KMS-11 (cell line): ENCODE results near the gene SLC15A3.

Experiments used
- H2AFZ ChIP-seq: fragments of 200-600 bp; sonication (generic); 2 replicates; pipeline ENCODE4 v1.6.1; 2016; ENCODE audit warnings: antibody characterized with exemption, mixed run types, low read depth
- H3K27ac ChIP-seq: fragments of 200-600 bp; sonication (generic); 2 replicates; pipeline ENCODE4 v1.6.1; 2016; ENCODE audit warnings: mild to moderate bottlenecking, mixed run types
- H3K27me3 ChIP-seq: fragments of 200-600 bp; sonication (generic); 2 replicates; pipeline ENCODE4 v1.6.1; 2017; ENCODE audit warnings: mild to moderate bottlenecking, low read depth, mixed run types, moderate library complexity; ENCODE audit not compliant: insufficient read depth
- H3K36me3 ChIP-seq: fragments of 200-600 bp; sonication (generic); 2 replicates; pipeline ENCODE4 v1.6.1; 2017; ENCODE audit warnings: mild to moderate bottlenecking, mixed run types; ENCODE audit not compliant: insufficient read depth
- H3K4me1 ChIP-seq: fragments of 200-600 bp; sonication (generic); 2 replicates; pipeline ENCODE4 v1.6.1; 2016; ENCODE audit warnings: mild to moderate bottlenecking, low read depth, mixed run types; ENCODE audit not compliant: poor library complexity, severe bottlenecking
- H3K4me2 ChIP-seq: fragments of 200-600 bp; sonication (generic); 2 replicates; pipeline ENCODE4 v1.7.0; 2016; ENCODE audit warnings: mild to moderate bottlenecking, mixed run types
- H3K4me3 ChIP-seq: fragments of 200-600 bp; sonication (generic); IDR thresholded peaks from 2 replicates; pipeline ENCODE4 v1.6.1; 2017; ENCODE audit warnings: low read depth, low read length, mixed read lengths; ENCODE audit not compliant: insufficient read depth
- H3K79me2 ChIP-seq: fragments of 200-600 bp; sonication (generic); 2 replicates; pipeline ENCODE4 v1.6.1; 2016; ENCODE audit warnings: low read depth, mixed run types; ENCODE audit not compliant: insufficient read depth
- H3K9ac ChIP-seq: fragments of 200-600 bp; sonication (generic); 2 replicates; pipeline ENCODE4 v1.6.1; 2016; ENCODE audit warnings: mild to moderate bottlenecking, mixed run types
- H4K20me1 ChIP-seq: fragments of 200-600 bp; sonication (generic); 2 replicates; pipeline ENCODE4 v1.6.1; 2016; ENCODE audit warnings: mild to moderate bottlenecking, mixed run types; ENCODE audit not compliant: insufficient read depth
- TF ChIP-seq, protein P1 (sequence below): fragments of 200-600 bp; sonication (generic); conservative IDR thresholded peaks from 2 replicates; pipeline ENCODE4 v1.6.1; 2017; ENCODE audit warnings: low read depth, mild to moderate bottlenecking, antibody characterized with exemption, low read length, moderate library complexity, mixed read lengths

SLC15A3 gene

GRCh38 chr11:60994541-60995080 lies 42.6 kb upstream of the SLC15A3 start:
- Histone ChIP-seq H3K27ac (no peak overlapping the region), H4K20me1 (no peaks in the 10 kb centered on the region), H3K27me3 (no peaks in the 10 kb centered on the region), H3K9ac (no peak overlapping the region), H3K4me1 (no peaks in the 10 kb centered on the region), H2AFZ (no peak overlapping the region), H3K4me3 (no peak overlapping the region), H3K4me2 (no peak overlapping the region), H3K79me2 (no peaks in the 10 kb centered on the region), H3K36me3 (no peaks in the 10 kb centered on the region)
- TF ChIP-seq, protein P1, sequence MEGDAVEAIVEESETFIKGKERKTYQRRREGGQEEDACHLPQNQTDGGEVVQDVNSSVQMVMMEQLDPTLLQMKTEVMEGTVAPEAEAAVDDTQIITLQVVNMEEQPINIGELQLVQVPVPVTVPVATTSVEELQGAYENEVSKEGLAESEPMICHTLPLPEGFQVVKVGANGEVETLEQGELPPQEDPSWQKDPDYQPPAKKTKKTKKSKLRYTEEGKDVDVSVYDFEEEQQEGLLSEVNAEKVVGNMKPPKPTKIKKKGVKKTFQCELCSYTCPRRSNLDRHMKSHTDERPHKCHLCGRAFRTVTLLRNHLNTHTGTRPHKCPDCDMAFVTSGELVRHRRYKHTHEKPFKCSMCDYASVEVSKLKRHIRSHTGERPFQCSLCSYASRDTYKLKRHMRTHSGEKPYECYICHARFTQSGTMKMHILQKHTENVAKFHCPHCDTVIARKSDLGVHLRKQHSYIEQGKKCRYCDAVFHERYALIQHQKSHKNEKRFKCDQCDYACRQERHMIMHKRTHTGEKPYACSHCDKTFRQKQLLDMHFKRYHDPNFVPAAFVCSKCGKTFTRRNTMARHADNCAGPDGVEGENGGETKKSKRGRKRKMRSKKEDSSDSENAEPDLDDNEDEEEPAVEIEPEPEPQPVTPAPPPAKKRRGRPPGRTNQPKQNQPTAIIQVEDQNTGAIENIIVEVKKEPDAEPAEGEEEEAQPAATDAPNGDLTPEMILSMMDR, result no peak

DNA sequence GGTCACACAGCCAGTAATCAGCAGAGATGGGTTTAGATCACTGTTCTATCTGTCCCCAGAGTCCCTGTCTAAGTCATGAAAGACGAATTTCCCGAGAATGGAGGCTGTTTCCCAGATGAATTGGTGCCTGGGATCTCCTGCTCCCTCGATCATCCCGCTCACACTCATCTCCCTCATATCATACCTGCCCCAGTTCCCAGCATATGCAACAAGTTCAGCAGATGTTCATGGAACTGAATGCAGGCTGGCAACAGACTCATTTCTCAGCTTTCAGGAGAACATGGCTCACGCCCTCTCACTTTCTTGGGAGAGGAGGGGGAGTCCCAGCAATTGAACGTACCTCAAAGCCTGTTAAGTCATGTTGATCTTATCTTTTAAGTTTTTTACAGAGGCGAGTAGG lies 41.6 kb upstream of the SLC15A3 start:
- Histone ChIP-seq H3K4me1 (no peaks in the 10 kb centered on the region), H3K4me2 (no peak overlapping the region), H3K36me3 (no peaks in the 10 kb centered on the region), H3K4me3 (no peak overlapping the region), H3K9ac (no peak overlapping the region), H4K20me1 (no peaks in the 10 kb centered on the region), H3K79me2 (no peaks in the 10 kb centered on the region), H2AFZ (no peak overlapping the region), H3K27ac (no peak overlapping the region), H3K27me3 (no peaks in the 10 kb centered on the region)
- TF ChIP-seq, protein P1, result no peak

GRCh38 chr11:60992842-60993409 lies 41.0 kb upstream of the SLC15A3 start:
- no peaks in the 10 kb centered on the region for H4K20me1 ChIP-seq
- no peaks in the 10 kb centered on the region for H3K79me2 ChIP-seq
- H2AFZ ChIP-seq, result no peak overlapping the region
- H3K9ac ChIP-seq, result no peak overlapping the region
- no peaks in the 10 kb centered on the region for H3K27me3 ChIP-seq
- TF ChIP-seq, protein P1, result no peak
- H3K4me3 ChIP-seq, result no peak overlapping the region
- H3K36me3 ChIP-seq, result no peaks in the 10 kb centered on the region
- no peak overlapping the region for H3K4me2 ChIP-seq
- peaks cover 1% of the 10 kb centered on the region for H3K4me1 ChIP-seq
- H3K27ac ChIP-seq, result no peak overlapping the region

- Histone ChIP-seq H3K9ac (no peak overlapping the region), H3K27me3 (no peaks in the 10 kb centered on the region), H3K4me1 (peaks cover 16% of the 10 kb centered on the region), H3K4me2 (no peak overlapping the region), H3K4me3 (no peak overlapping the region), H3K27ac (no peak overlapping the region), H2AFZ (no peak overlapping the region), H3K79me2 (no peaks in the 10 kb centered on the region), H3K36me3 (no peaks in the 10 kb centered on the region), H4K20me1 (no peaks in the 10 kb centered on the region)
- TF ChIP-seq, protein P1, result no peak
These were observed 39.5 kb upstream of the SLC15A3 start for GRCh38 chr11:60991457-60991856.
